GM18511 (cell line): Measurements from ENCODE around the gene USP3.
"Not testable (repeated sequence)": the region's sequence is repeated elsewhere in the genome, so short reads cannot be mapped to it uniquely, and the experiment has no call there.

Source experiments
- ATAC-seq: cut with Tn5 transposase; IDR thresholded peaks from one replicate; pipeline ENCODE4 v1.9.1; 2021; ENCODE audit warnings: mild to moderate bottlenecking, moderate library complexity; ENCODE audit not compliant: unreplicated experiment

The USP3 gene

GRCh38 chr15:63604281-63604680, 99.9 kb downstream of the USP3 start:
- ATAC-seq = no peak

DNA sequence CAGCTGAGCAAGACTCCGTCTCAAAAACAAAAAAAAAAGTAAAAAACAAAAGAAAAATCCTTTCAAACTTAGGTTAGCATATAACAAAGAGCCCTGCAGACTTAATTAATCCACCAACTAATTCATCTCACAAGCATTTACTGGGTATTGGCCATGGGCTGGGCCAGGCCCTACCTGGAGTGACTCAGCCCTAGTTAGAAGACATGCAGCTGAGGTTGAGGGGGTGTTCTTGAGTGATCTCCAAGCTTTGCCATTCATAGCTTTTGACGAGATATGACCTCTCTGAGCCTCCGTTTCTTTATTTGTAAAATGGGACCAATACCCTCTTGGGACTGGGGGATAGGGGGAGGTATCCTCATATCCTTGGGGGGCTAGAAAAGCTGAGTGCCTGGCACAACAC, 100.6 kb downstream of the USP3 start:
- no peak for ATAC-seq

DNA sequence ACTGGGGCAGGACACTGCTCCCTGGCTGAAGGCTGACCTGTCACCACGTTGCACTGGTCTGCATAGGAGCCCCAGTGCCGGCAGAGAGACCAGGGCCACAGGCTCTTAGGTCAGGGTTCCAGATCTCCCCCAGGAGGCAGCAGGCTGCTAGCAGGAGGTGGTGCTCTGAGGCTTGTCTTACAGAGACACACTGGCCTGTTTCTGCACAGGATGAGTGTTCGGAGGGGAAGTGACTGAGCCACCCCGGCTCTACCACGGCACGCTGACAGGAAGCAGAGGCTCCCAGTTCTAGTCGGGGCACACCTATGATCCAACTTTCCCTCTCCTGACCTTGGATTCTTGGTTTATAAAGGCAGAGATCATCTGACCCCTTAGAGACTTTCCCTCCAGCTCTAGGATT, 101.4 kb downstream of the USP3 start:
- no peak for ATAC-seq

- no peak for ATAC-seq
These were observed 101.9 kb downstream of the USP3 start for GRCh38 chr15:63606308-63606707.

DNA sequence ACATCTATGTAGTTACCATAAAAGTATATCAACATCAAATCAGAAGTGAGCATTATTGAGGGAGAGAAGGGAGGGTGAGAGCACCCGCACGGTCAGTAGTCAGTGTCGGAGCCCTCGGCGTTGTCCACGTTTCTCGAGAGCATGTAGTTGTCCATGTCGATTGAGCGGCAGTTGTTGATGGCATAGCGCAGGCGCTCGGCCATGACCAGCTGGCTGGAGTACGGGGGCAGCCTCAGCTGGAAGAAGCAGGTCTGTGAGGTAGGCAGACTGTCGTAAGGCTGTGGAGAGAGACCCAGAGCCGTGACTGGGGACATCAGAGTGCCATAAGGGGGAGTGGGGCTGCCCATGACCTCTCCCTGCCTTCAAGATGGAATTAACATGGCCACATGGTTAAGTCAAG, 104.6 kb downstream of the USP3 start:
- ATAC-seq = no peak

DNA sequence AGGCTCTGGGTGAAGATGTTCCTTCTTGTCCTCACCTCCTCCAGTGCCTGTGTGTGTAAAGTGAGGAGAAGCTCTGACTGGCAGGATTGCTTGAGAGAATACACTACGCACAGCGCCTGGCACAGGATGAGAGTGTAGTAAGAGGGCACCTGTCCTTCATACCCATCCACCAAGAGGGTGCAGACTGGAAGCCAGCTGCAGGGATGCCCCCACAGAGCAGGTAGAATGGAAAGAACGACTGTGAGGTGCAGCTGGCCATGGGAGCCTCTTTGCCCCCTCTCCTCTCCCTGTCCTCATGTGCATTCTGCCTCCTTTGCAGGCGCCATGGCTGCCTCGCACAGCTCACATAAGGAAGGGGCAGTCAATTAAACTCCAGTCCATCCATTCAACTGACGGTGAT, 105.1 kb downstream of the USP3 start:
- ATAC-seq = no peak

DNA sequence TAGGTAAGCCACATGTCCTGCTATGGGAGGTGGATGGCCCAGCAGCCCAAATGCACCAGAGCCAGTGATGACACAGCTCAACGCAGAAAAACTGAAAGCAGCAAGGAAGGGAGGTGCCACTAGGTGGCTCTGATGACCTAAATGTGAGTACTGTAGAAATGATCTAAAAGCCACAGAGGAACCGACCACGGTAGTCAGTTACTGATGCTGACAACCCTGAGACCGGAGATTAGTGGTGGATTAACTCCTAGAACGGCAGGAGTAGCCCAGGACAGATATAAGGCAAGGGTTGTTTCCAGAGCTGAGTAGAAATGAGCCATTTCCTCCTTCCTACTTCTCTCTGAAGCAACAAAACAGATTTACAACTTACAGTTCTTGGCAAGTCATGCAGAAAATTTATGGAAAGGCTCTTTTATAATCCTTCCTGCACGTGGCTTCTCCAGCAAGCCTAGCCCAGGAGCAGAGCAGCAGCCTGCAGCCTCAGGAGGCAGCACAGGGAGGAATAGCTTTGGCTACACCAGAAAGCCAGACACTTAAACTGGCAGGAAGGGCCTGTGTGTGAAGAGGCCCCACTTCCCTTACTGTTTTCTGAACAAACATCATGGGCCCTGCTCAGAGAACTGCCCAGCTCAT, 105.9 kb downstream of the USP3 start:
- ATAC-seq = peak; percentile 76

DNA sequence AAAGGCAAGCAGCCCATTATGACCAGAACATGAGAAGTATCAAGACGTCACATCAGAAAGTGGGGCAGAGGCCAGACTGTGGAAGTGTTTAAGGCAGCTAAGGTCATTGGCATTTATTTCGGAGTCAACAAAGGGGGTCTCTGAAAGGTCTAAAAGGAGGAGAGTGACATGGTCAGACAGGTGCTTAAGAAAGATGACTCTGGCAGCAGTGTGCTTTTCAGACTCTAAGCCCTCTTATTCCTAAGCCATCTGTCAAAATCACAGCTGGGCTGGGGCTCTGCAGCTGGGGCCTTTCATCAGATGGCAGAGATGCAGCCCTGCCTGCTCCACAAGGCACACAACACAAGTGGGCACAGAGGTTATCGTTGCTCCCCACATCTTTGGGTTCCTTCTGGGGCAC, 106.8 kb downstream of the USP3 start:
- ATAC-seq = no peak

GRCh38 chr15:63612300-63612699, 107.9 kb downstream of the USP3 start:
- no peak for ATAC-seq

DNA sequence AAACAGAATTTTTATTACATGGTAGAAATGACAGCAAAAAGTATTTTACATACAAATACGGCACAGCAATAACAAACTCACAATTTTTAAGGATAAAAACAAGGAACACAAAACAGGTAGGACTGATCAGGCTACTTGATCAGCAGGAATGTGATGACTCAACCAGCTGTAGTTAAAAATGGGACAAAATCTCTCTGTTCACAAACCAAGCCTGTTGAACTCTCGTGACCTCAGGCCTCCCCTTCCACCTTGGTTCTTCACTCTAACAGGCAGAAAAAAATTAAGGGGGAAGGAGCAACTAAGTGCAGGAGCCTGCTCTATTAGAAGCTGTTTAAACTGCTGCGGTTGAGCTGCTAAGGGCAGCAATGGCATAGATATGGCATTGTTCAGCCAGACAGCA, 111.5 kb downstream of the USP3 start:
- no peak for ATAC-seq

GRCh38 chr15:63617147-63617546, 112.8 kb downstream of the USP3 start:
- not testable (repeated sequence) for ATAC-seq

- ATAC-seq = not testable (repeated sequence)
These were observed 113.2 kb downstream of the USP3 start for GRCh38 chr15:63617627-63618026.

- not testable (repeated sequence) for ATAC-seq
These were observed 116.4 kb downstream of the USP3 start for GRCh38 chr15:63620760-63621159.

DNA sequence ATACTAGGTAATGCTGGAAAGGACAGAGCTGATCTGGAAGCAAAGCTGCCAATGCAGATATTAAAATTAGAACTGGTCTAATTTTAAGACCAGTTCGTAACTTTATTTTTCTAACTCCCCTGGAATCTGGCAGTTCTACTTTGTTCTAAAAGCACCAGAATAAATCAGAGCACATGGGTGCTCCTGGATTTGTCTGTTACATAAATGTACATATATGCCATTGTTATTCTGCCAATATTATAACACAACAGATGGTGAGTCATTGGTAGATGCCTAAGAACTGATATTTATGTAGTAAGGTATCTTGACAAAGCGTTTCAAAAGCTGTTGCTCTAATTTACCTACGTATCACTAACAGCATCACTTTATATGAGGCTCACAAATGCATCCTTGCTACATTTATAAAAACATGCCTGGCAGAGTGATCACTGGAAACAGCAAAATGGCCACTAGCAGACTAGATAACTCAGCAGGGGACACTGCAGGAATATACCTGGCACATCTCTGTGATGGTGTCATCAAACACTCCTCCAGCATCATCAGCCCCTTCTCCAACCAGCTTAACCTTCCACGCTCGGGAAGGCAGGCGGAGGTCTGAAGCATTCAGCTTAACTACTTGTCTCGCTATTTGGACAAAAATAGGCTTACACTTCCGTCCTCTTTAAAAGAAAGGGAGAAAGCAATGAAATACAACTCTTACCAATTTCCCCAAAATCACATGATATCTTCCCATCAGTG, 119.0 kb downstream of the USP3 start:
- no peak for ATAC-seq

GRCh38 chr15:63626955-63627354, 122.6 kb downstream of the USP3 start:
- ATAC-seq = peak; percentile 66

- ATAC-seq = no peak
These were observed 123.9 kb downstream of the USP3 start for GRCh38 chr15:63628123-63628822.

DNA sequence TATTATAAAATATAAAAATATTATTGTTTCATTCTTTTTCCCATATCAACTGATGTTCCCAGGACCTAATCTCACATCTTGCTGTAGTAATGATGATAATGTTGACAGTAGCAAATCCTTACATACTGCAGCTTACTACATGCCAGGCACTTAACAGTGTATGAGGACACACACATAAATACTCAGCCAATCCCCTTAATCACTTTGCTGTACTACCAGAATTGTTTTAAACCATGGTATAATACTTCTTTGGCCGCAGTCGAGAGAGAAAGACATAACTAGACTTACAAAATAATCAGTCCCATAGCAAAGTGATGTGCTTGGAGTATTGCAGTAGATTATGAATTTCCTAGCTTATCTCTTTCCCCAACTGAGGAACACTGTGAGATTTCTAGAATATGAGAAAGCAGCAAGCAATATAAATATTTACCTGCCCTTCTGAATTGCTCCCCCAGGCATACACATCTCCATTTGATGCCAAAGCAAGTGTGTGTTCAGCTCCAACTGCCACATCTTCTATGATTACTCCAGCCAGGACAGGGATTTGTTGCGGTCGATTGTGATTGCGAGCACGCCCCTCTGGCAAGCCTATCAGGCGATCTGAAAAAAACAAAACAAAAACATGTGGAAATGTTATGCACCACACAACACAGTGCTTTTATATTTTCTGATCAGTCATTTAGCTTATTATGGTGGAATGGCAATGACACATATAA, 125.8 kb downstream of the USP3 start:
- ATAC-seq = no peak

DNA sequence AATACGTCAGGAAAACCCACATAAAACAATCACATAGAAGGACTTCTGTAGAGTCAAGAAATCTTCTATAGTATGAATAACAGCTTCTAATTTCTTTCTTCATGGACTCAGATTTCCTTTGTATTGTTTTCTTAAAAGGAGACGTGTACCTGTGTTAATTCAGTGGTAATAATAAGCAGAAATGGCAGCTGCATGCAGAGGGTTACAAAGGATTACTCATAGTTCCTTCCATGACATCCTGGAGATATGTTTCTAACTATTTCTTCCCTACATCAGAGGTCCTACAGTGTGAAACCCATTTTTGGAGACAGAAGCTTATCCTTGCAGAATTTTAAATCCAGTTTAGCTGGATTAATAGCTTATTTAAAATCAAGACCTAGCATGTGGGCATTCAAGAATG, 128.9 kb downstream of the USP3 start:
- no peak for ATAC-seq

- no peak for ATAC-seq
These were observed 129.8 kb downstream of the USP3 start for GRCh38 chr15:63634154-63634553.

- no peak for ATAC-seq
These were observed 132.2 kb downstream of the USP3 start for GRCh38 chr15:63636518-63637061.

DNA sequence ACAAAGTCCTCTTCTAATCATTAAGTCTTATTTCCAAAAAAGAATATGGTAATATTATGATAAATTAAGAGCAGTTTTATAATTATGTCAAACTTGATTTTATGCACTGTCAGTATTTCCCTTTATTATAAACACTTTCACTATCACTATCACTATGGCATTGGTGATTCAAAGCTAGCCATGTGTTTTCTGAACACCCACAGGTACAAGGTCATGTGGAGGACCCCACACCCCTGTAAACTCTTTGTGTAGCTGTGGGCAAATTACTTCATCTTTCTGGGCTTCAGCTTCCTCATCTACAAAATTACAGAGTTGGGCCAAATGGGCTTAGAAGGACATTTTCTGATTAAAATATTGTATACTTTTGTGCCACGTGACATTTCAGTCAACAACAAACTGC, 134.4 kb downstream of the USP3 start:
- no peak for ATAC-seq
